Neural progenitor cell (in vitro differentiated cells): ENCODE measurements around the gene AFF3.

Source experiments
- EZH2 ChIP-seq: fragments of 200-600 bp; sonication (generic); IDR thresholded peaks from 2 replicates; pipeline ENCODE4 v1.6.1; 2017; ENCODE audit warnings: antibody characterized with exemption, mild to moderate bottlenecking, moderate library complexity
- EZH2phosphoT487 ChIP-seq: fragments of 200-600 bp; sonication (generic); IDR thresholded peaks from 2 replicates; pipeline ENCODE4 v1.6.1; 2017; ENCODE audit warnings: antibody characterized with exemption
- TF ChIP-seq, protein P1 (sequence below): fragments of 200-600 bp; sonication (generic); IDR thresholded peaks from 2 replicates; pipeline ENCODE4 v1.5.1; 2017; ENCODE audit warnings: antibody characterized with exemption, mild to moderate bottlenecking

- TF ChIP-seq, protein P1, sequence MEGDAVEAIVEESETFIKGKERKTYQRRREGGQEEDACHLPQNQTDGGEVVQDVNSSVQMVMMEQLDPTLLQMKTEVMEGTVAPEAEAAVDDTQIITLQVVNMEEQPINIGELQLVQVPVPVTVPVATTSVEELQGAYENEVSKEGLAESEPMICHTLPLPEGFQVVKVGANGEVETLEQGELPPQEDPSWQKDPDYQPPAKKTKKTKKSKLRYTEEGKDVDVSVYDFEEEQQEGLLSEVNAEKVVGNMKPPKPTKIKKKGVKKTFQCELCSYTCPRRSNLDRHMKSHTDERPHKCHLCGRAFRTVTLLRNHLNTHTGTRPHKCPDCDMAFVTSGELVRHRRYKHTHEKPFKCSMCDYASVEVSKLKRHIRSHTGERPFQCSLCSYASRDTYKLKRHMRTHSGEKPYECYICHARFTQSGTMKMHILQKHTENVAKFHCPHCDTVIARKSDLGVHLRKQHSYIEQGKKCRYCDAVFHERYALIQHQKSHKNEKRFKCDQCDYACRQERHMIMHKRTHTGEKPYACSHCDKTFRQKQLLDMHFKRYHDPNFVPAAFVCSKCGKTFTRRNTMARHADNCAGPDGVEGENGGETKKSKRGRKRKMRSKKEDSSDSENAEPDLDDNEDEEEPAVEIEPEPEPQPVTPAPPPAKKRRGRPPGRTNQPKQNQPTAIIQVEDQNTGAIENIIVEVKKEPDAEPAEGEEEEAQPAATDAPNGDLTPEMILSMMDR, result no peak
- TF ChIP-seq EZH2 (no peak), EZH2phosphoT487 (peak; percentile 86)
Observed at GRCh38 chr2:100119235-100119634, 23.2 kb downstream of the AFF3 start.
